ENCODE data around the gene TJP1. TPM values are rescaled to one million over a fixed set of nuclear protein-coding genes. Genes with fewer than 3 reads are reported as not detected.
"Not testable (repeated sequence)": the region's sequence is repeated elsewhere in the genome, so short reads cannot be mapped to it uniquely, and the experiment has no call there.

TJP1 gene
- total RNA-seq, 4 donors from 2014 or later: 88.0 to 165 (median 93.9) TPM

GRCh38 chr15:29696950-29697738 lies 125.1 kb downstream of the TJP1 start:
- DNase-seq (ENCODE audit: low spot score) (no peak), ATAC-seq (ENCODE audit: low FRiP score) (no peak)
- no peak for TF ChIP-seq CTCF (IDR thresholded peaks at IDR 0.05)

GRCh38 chr15:29696506-29696905 lies 125.8 kb downstream of the TJP1 start:
- not testable (repeated sequence) for ATAC-seq (ENCODE audit: low FRiP score); DNase-seq (ENCODE audit: low spot score)

- ATAC-seq (ENCODE audit: low FRiP score): no peak
- TF ChIP-seq CTCF (IDR thresholded peaks at IDR 0.05): no peak
- no peak for DNase-seq (ENCODE audit: low spot score)
Measured at GRCh38 chr15:29695489-29696167, 126.6 kb downstream of the TJP1 start.

- no peak for DNase-seq (ENCODE audit: low spot score)
- TF ChIP-seq CTCF (IDR thresholded peaks at IDR 0.05): no peak
- no peak for ATAC-seq (ENCODE audit: low FRiP score)
Measured at GRCh38 chr15:29693225-29693624, 129.0 kb downstream of the TJP1 start.

GRCh38 chr15:29692527-29692926 lies 129.7 kb downstream of the TJP1 start:
- ATAC-seq (ENCODE audit: low FRiP score): no peak
- no peak for TF ChIP-seq CTCF (IDR thresholded peaks at IDR 0.05)
- DNase-seq (ENCODE audit: low spot score): no peak

- no peak for TF ChIP-seq CTCF (IDR thresholded peaks at IDR 0.05)
- DNase-seq (ENCODE audit: low spot score) (no peak), ATAC-seq (ENCODE audit: low FRiP score) (no peak)
Measured at GRCh38 chr15:29690765-29691475, 131.3 kb downstream of the TJP1 start.

GRCh38 chr15:29689287-29689986 lies 132.8 kb downstream of the TJP1 start:
- no peak for TF ChIP-seq CTCF (IDR thresholded peaks at IDR 0.05)
- DNase-seq (ENCODE audit: low spot score) (no peak), ATAC-seq (ENCODE audit: low FRiP score) (no peak)
